HG03460 (cell line): ENCODE data around the gene TMEM253.

Source experiments
- ATAC-seq: cut with Tn5 transposase; IDR thresholded peaks from one replicate; pipeline ENCODE4 v1.9.1; 2021; ENCODE audit not compliant: unreplicated experiment

The TMEM253 gene

GRCh38 chr14:21089877-21090193 is 11.0 kb upstream of the TMEM253 start:
- ATAC-seq, result no peak

GRCh38 chr14:21090194-21090939 is 10.5 kb upstream of the TMEM253 start:
- no peak for ATAC-seq

- ATAC-seq, result no peak
Observed at GRCh38 chr14:21090940-21091663, 9.8 kb upstream of the TMEM253 start.

GRCh38 chr14:21091821-21092272 is 9.0 kb upstream of the TMEM253 start:
- no peak for ATAC-seq

GRCh38 chr14:21092273-21093011 is 8.4 kb upstream of the TMEM253 start:
- ATAC-seq, result peak; percentile 79

- no peak for ATAC-seq
Observed at GRCh38 chr14:21093018-21093417, 7.8 kb upstream of the TMEM253 start.

GRCh38 chr14:21093769-21094681 is 6.8 kb upstream of the TMEM253 start:
- ATAC-seq, result no peak

- ATAC-seq, result no peak
Observed at GRCh38 chr14:21095430-21096205, 5.2 kb upstream of the TMEM253 start.

GRCh38 chr14:21096438-21096837 is 4.4 kb upstream of the TMEM253 start:
- no peak for ATAC-seq

- ATAC-seq, result no peak
Observed at GRCh38 chr14:21096978-21097635, 3.8 kb upstream of the TMEM253 start.

- ATAC-seq, result no peak
Observed at GRCh38 chr14:21097636-21098075, 3.2 kb upstream of the TMEM253 start.

GRCh38 chr14:21098076-21098891 is 2.6 kb upstream of the TMEM253 start, which contains the start of gene ZNF219:
TSS of gene ZNF219 (minus strand) at chr14:21098655. CDS start at chr14:21093591, 5,064 bp downstream.
- ATAC-seq, result no peak

- ATAC-seq, result no peak
Observed at GRCh38 chr14:21098892-21099595, 1.8 kb upstream of the TMEM253 start.

- ATAC-seq, result no peak
Observed at GRCh38 chr14:21099596-21099985, 1.3 kb upstream of the TMEM253 start.

- ATAC-seq, result no peak
Observed at GRCh38 chr14:21101802-21102413, 1.0 kb downstream of the TMEM253 start.

- no peak for ATAC-seq
Observed at GRCh38 chr14:21102521-21103410, 1.9 kb downstream of the TMEM253 start.

GRCh38 chr14:21103411-21103709 is 2.5 kb downstream of the TMEM253 start:
- ATAC-seq, result no peak
